LHCN-M2 (cell line): Measurements from ENCODE around the gene WFDC6. TPM values are rescaled to one million over a fixed set of nuclear protein-coding genes. Genes with fewer than 3 reads are reported as not detected.

Experiments used
- total RNA-seq: library from RNA; depleted of rRNA; stranded (reverse); fragments of >200 nt; gene quantifications from 2 replicates; pipeline ENCODE4 v1.2.3, GENCODE V29; 2014; rRNA removed

The WFDC6 gene
- total RNA-seq, 1 experiment from 2014 or later: not detected

Other genes with a start within 250 kb of the WFDC6 start
- gene RBPJL, start 232.6 kb downstream of the WFDC6 start, total RNA-seq: not detected in 2 replicates
- 0.23 TPM in 1 of 2 replicates, not detected in the other for gene MATN4, start 231.2 kb downstream of the WFDC6 start, total RNA-seq
- gene SDC4, start 191.1 kb downstream of the WFDC6 start, total RNA-seq: 102 and 126 TPM in 2 replicates
- gene SYS1, start 176.3 kb downstream of the WFDC6 start, total RNA-seq: 23.6 and 30.2 TPM in 2 replicates
- not detected in 2 replicates for gene TP53TG5, start 161.2 kb downstream of the WFDC6 start, total RNA-seq
- 0.29 and 1.3 TPM in 2 replicates for gene DBNDD2, start 131.2 kb downstream of the WFDC6 start, total RNA-seq
- 104 and 118 TPM in 2 replicates for gene PIGT, start 123.3 kb downstream of the WFDC6 start, total RNA-seq
- gene WFDC2, start 69.7 kb downstream of the WFDC6 start, total RNA-seq: not detected in 2 replicates
- not detected in 2 replicates for gene SPINT3, start 23.9 kb downstream of the WFDC6 start, total RNA-seq
- gene EPPIN, start 7.9 kb upstream of the WFDC6 start, total RNA-seq: not detected in 2 replicates
- not detected in 2 replicates for gene WFDC8, start 39.8 kb upstream of the WFDC6 start, total RNA-seq
- not detected in 2 replicates for gene WFDC10A, start 90.3 kb upstream of the WFDC6 start, total RNA-seq
- not detected in 2 replicates for gene WFDC9, start 91.8 kb upstream of the WFDC6 start, total RNA-seq
- gene WFDC11, start 130.8 kb upstream of the WFDC6 start, total RNA-seq: 1.2 TPM in 1 of 2 replicates, not detected in the other
- gene WFDC13, start 162.6 kb upstream of the WFDC6 start, total RNA-seq: not detected in 2 replicates
- 0.38 TPM in 1 of 2 replicates, not detected in the other for gene WFDC10B, start 165.5 kb upstream of the WFDC6 start, total RNA-seq
- gene SPINT4, start 182.9 kb upstream of the WFDC6 start, total RNA-seq: not detected in 2 replicates